Muscle of arm (tissue), 12 donors: ENCODE data around the gene CNN2. TPM values are rescaled to one million over a fixed set of nuclear protein-coding genes. Genes with fewer than 3 reads are reported as not detected.

ENCODE experiments used
- polyA plus RNA-seq, 12 donors: library from polyadenylated mRNA; unstranded; fragments of 120-200 nt; gene quantifications; one replicate each; pipeline ENCODE4 v1.2.1, GENCODE V29; 2013; ENCODE audit not compliant: insufficient read length in 12 of 12

Gene CNN2
- polyA plus RNA-seq, 12 donors = 36.3 to 89.8 (median 46.7) TPM; not detected in 1

Other genes with a start within 250 kb of the CNN2 start
- gene PTBP1, start 229.2 kb upstream of the CNN2 start, polyA plus RNA-seq = 100 to 1,000 TPM in 11 of 12 donors, not detected in 1; 116 to 245 (median 136) TPM
- 1 to 10 TPM in 3 of 12 donors, under 1 TPM in 7, not detected in 2; 0.12 to 2.7 (median 0.46) TPM for gene PLPPR3, start 204.7 kb upstream of the CNN2 start, polyA plus RNA-seq
- 1 to 10 TPM in 5 of 12 donors, under 1 TPM in 5, not detected in 2; 0.42 to 8.7 (median 0.90) TPM for gene AZU1, start 198.8 kb upstream of the CNN2 start, polyA plus RNA-seq
- gene PRTN3, start 185.6 kb upstream of the CNN2 start, polyA plus RNA-seq = 10 to 100 TPM in 1 of 12 donors, 1 to 10 TPM in 7, under 1 TPM in 2, not detected in 2; 0.66 to 12.0 (median 1.3) TPM
- 1 to 10 TPM in 2 of 12 donors, under 1 TPM in 5, not detected in 5; 0.21 to 1.2 (median 0.33) TPM for gene ELANE, start 174.3 kb upstream of the CNN2 start, polyA plus RNA-seq
- gene CFD, start 166.9 kb upstream of the CNN2 start, polyA plus RNA-seq = 10 to 100 TPM in 1 of 12 donors, 1 to 10 TPM in 9, under 1 TPM in 1, not detected in 1; 0.98 to 20.8 (median 1.6) TPM
- gene MED16, start 133.4 kb upstream of the CNN2 start, polyA plus RNA-seq = 1,000 to 10,000 TPM in 1 of 12 donors, 10 to 100 TPM in 11; 26.2 to 1,072 (median 32.9) TPM
- gene RNU6-9, start 133.1 kb upstream of the CNN2 start, polyA plus RNA-seq = not detected
- 10 to 100 TPM in 11 of 12 donors, not detected in 1; 21.0 to 60.9 (median 27.3) TPM for gene R3HDM4, start 113.4 kb upstream of the CNN2 start, polyA plus RNA-seq
- not detected for gene KISS1R, start 109.3 kb upstream of the CNN2 start, polyA plus RNA-seq
- gene ARID3A, start 100.6 kb upstream of the CNN2 start, polyA plus RNA-seq = 100 to 1,000 TPM in 1 of 12 donors, 10 to 100 TPM in 6, 1 to 10 TPM in 5; 7.5 to 100 (median 10.3) TPM
- gene WDR18, start 42.3 kb upstream of the CNN2 start, polyA plus RNA-seq = 10 to 100 TPM in 11 of 12 donors, not detected in 1; 18.9 to 38.0 (median 20.3) TPM
- gene GRIN3B, start 26.2 kb upstream of the CNN2 start, polyA plus RNA-seq = under 1 TPM in 10 of 12 donors, not detected in 2; 0.05 to 0.25 (median 0.14) TPM
- 100 to 1,000 TPM in 2 of 12 donors, 10 to 100 TPM in 9, not detected in 1; 56.1 to 123 (median 70.5) TPM for gene TMEM259, start 5.5 kb upstream of the CNN2 start, polyA plus RNA-seq
- gene RNU6-2, start 5.1 kb upstream of the CNN2 start, polyA plus RNA-seq = not detected
- gene ABCA7, start 13.5 kb downstream of the CNN2 start, polyA plus RNA-seq = 10 to 100 TPM in 9 of 12 donors, 1 to 10 TPM in 2, not detected in 1; 7.1 to 23.7 (median 18.2) TPM
- 10 to 100 TPM in 3 of 12 donors, 1 to 10 TPM in 8, not detected in 1; 6.0 to 26.0 (median 8.1) TPM for gene ARHGAP45, start 40.6 kb downstream of the CNN2 start, polyA plus RNA-seq
- gene POLR2E, start 68.8 kb downstream of the CNN2 start, polyA plus RNA-seq = 100 to 1,000 TPM in 8 of 12 donors, 10 to 100 TPM in 3, not detected in 1; 79.7 to 135 (median 108) TPM
- 100 to 1,000 TPM in 11 of 12 donors, not detected in 1; 122 to 187 (median 142) TPM for gene GPX4, start 77.4 kb downstream of the CNN2 start, polyA plus RNA-seq
- gene SBNO2, start 147.7 kb downstream of the CNN2 start, polyA plus RNA-seq = 10 to 100 TPM in 6 of 12 donors, 1 to 10 TPM in 5, not detected in 1; 7.4 to 33.2 (median 10.2) TPM
- 10 to 100 TPM in 11 of 12 donors, not detected in 1; 35.8 to 56.1 (median 44.3) TPM for gene STK11, start 179.2 kb downstream of the CNN2 start, polyA plus RNA-seq
- gene CBARP, start 211.4 kb downstream of the CNN2 start, polyA plus RNA-seq = 1 to 10 TPM in 7 of 12 donors, under 1 TPM in 3, not detected in 2; 0.65 to 2.2 (median 1.1) TPM
- 100 to 1,000 TPM in 10 of 12 donors, 10 to 100 TPM in 1, not detected in 1; 94.6 to 231 (median 136) TPM for gene ATP5F1D, start 215.1 kb downstream of the CNN2 start, polyA plus RNA-seq
- gene MIDN, start 222.0 kb downstream of the CNN2 start, polyA plus RNA-seq = 100 to 1,000 TPM in 1 of 12 donors, 10 to 100 TPM in 11; 22.4 to 149 (median 30.9) TPM
- gene CIRBP, start 242.7 kb downstream of the CNN2 start, polyA plus RNA-seq = 100 to 1,000 TPM; 391 to 559 (median 467) TPM
- gene FAM174C, start 248.9 kb downstream of the CNN2 start, polyA plus RNA-seq = 10 to 100 TPM in 9 of 12 donors, 1 to 10 TPM in 1, not detected in 2; 9.4 to 17.0 (median 12.6) TPM